Stimulated activated naive CD8-positive, alpha-beta T cell treated with anti-CD3 and anti-CD28 coated beads, Interleukin-15, Interleukin-2, amounts not matched to agents 100 U/mL and 50 U/mL, for 24 hours (primary cell): Measurements from ENCODE around the gene LDAF1.

Experiments
- ATAC-seq: fragments of 150-1000 bp; cut with Tn5 transposase; one replicate; pipeline ENCODE4 v1.10.0; 2021
- DNase-seq: peaks from one replicate; pipeline ENCODE4 v3.0.0; 2021

LDAF1 gene

GRCh38 chr16:21197112-21197511 lies 38.6 kb downstream of the LDAF1 start:
- DNase-seq (no peak), ATAC-seq (no peak)

- DNase-seq (no peak), ATAC-seq (no peak)
Measured at GRCh38 chr16:21197621-21198020, 39.1 kb downstream of the LDAF1 start.

- ATAC-seq (no peak), DNase-seq (no peak)
Measured at GRCh38 chr16:21199607-21200218, 41.2 kb downstream of the LDAF1 start.

- ATAC-seq (no peak), DNase-seq (no peak)
Measured at GRCh38 chr16:21203155-21203797, 44.8 kb downstream of the LDAF1 start.

GRCh38 chr16:21205303-21205702 lies 46.8 kb downstream of the LDAF1 start:
- no peak for ATAC-seq
- no peak for DNase-seq

GRCh38 chr16:21206550-21206949 lies 48.1 kb downstream of the LDAF1 start:
- ATAC-seq (no peak), DNase-seq (no peak)

- ATAC-seq (no peak), DNase-seq (no peak)
Measured at GRCh38 chr16:21208446-21209230, 50.2 kb downstream of the LDAF1 start.

- no peak for ATAC-seq
- DNase-seq: no peak
Measured at GRCh38 chr16:21211486-21211885, 53.0 kb downstream of the LDAF1 start, which contains the start of gene ZP2. Gene ZP2 (minus strand): TSS chr16:21211574. CDS start chr16:21211547, 27 bp downstream.

GRCh38 chr16:21214086-21214485 lies 55.6 kb downstream of the LDAF1 start:
- DNase-seq: no peak
- ATAC-seq: no peak

- DNase-seq (no peak), ATAC-seq (no peak)
Measured at GRCh38 chr16:21217121-21217520, 58.6 kb downstream of the LDAF1 start.

GRCh38 chr16:21218153-21218552 lies 59.7 kb downstream of the LDAF1 start:
- no peak for DNase-seq
- ATAC-seq: no peak

GRCh38 chr16:21219551-21219950 lies 61.1 kb downstream of the LDAF1 start:
- ATAC-seq (no peak), DNase-seq (no peak)

GRCh38 chr16:21222495-21223337 lies 64.2 kb downstream of the LDAF1 start:
- DNase-seq: no peak
- ATAC-seq: no peak

GRCh38 chr16:21223787-21224186 lies 65.3 kb downstream of the LDAF1 start:
- DNase-seq (no peak), ATAC-seq (no peak)

GRCh38 chr16:21224800-21225199 lies 66.3 kb downstream of the LDAF1 start:
- peak; percentile 9 for ATAC-seq
- no peak for DNase-seq

GRCh38 chr16:21226749-21227148 lies 68.3 kb downstream of the LDAF1 start:
- no peak for ATAC-seq
- DNase-seq: no peak

GRCh38 chr16:21227866-21228265 lies 69.4 kb downstream of the LDAF1 start:
- no peak for DNase-seq
- no peak for ATAC-seq

GRCh38 chr16:21228361-21228872 lies 69.9 kb downstream of the LDAF1 start:
- DNase-seq (no peak), ATAC-seq (no peak)
